Measurements from ENCODE around the gene C22orf39. TPM values are rescaled to one million over a fixed set of nuclear protein-coding genes. Genes with fewer than 3 reads are reported as not detected.
"Not testable (repeated sequence)": the region's sequence is repeated elsewhere in the genome, so short reads cannot be mapped to it uniquely, and the experiment has no call there.

Gene C22orf39
- total RNA-seq, 1 experiment from 2014 or later, result 19.3 TPM

- Histone ChIP-seq H3K14ac (ENCODE audit: insufficient read depth, low read length) (no peak overlapping the region), H2AK5ac (ENCODE audit: insufficient read length, low read length) (no peak overlapping the region), H3K9ac (ENCODE audit: extremely low read depth, insufficient read length, low read length) (no peak overlapping the region), H3K23me2 (ENCODE audit: insufficient read length, low read depth, low read length, poor library complexity, severe bottlenecking) (no peaks in the 10 kb centered on the region), H3K4ac (ENCODE audit: low read depth, low read length) (no peak overlapping the region), H3K18ac (ENCODE audit: insufficient read length, low read depth, low read length) (no peak overlapping the region), H2BK12ac (ENCODE audit: insufficient read length, low read depth, low read length) (no peak overlapping the region), H4K91ac (ENCODE audit: insufficient read length, low read depth, low read length) (no peak overlapping the region), H4K8ac (replicated peaks; ENCODE audit: insufficient read length, low read depth, low read length) (no peak overlapping the region), H3K27ac (ENCODE audit: insufficient read length, low read depth, low read length) (no peak overlapping the region), H3K79me1 (ENCODE audit: insufficient read depth, low read depth, low read length, poor library complexity, severe bottlenecking) (no peaks in the 10 kb centered on the region), H4K5ac (ENCODE audit: insufficient read length, low read depth, low read length) (no peak overlapping the region), H3T11ph (ENCODE audit: low read length) (no peak overlapping the region), H3K79me2 (ENCODE audit: insufficient read depth, low read length) (no peaks in the 10 kb centered on the region), H2BK120ac (ENCODE audit: low read depth, low read length, poor library complexity, severe bottlenecking) (no peak overlapping the region), H3K9me3 (ENCODE audit: control insufficient read depth, low read depth, low read length) (no peaks in the 10 kb centered on the region), H3K23ac (ENCODE audit: insufficient read length, low read depth, low read length) (no peak overlapping the region), H4K20me1 (ENCODE audit: control insufficient read depth, insufficient read depth, insufficient read length) (no peaks in the 10 kb centered on the region), H3K4me1 (ENCODE audit: insufficient read depth, low read length) (no peaks in the 10 kb centered on the region), H2BK5ac (ENCODE audit: insufficient read length, low read length) (no peak overlapping the region), H2BK20ac (ENCODE audit: low read depth, low read length, poor library complexity, severe bottlenecking) (no peak overlapping the region), H3K27me3 (ENCODE audit: insufficient read depth, low read length) (no peaks in the 10 kb centered on the region), H2BK15ac (ENCODE audit: low read depth, low read length) (no peak overlapping the region), H2AFZ (ENCODE audit: low read length) (no peak overlapping the region), H3K4me2 (ENCODE audit: insufficient read depth, insufficient read length, low read length) (no peak overlapping the region), H3K56ac (ENCODE audit: insufficient read length, low read depth, low read length) (no peak overlapping the region)
- TF ChIP-seq CTCF (conservative IDR thresholded peaks at IDR 0.05), result no peak
- H3K36me3 Mint-ChIP-seq (ENCODE audit: insufficient read depth in 1 of 3, low read depth in 3 of 3), result peaks cover 10 to 18% (median 14%) of the 10 kb centered on the region in 3 experiments; a peak in 6 of 7 replicates
- DNase-seq, result no peak
- no peak overlapping the region for H3K4me3 Mint-ChIP-seq
- H3K9me3 Mint-ChIP-seq, result no peaks in the 10 kb centered on the region
- no peaks in the 10 kb centered on the region for H3K27me3 Mint-ChIP-seq (ENCODE audit: low read depth)
- WGBS (ENCODE audit: extremely low coverage, insufficient read length, low lambda C conversion rate), result no CpG with 5 or more reads among the region's 7 CpGs
- H3K27ac Mint-ChIP-seq, result no peak overlapping the region
- H3K4me1 Mint-ChIP-seq, result peaks cover 0 to 3% of the 10 kb centered on the region in 2 experiments; a peak in 1 of 4 replicates
Observed at GRCh38 chr22:19438298-19438697, 9.2 kb downstream of the C22orf39 start.

GRCh38 chr22:19436444-19437161, 10.9 kb downstream of the C22orf39 start:
- H3K27me3 ChIP-seq (ENCODE audit: insufficient read depth, low read length); H3K56ac ChIP-seq (ENCODE audit: insufficient read length, low read depth, low read length); H4K8ac ChIP-seq (replicated peaks; ENCODE audit: insufficient read length, low read depth, low read length); H3K4ac ChIP-seq (ENCODE audit: low read depth, low read length); H3K23ac ChIP-seq (ENCODE audit: insufficient read length, low read depth, low read length); H3K27ac ChIP-seq (ENCODE audit: insufficient read length, low read depth, low read length); H4K20me1 ChIP-seq (ENCODE audit: control insufficient read depth, insufficient read depth, insufficient read length); H3K9me3 Mint-ChIP-seq; H3K27me3 Mint-ChIP-seq (ENCODE audit: low read depth); H3K79me1 ChIP-seq (ENCODE audit: insufficient read depth, low read depth, low read length, poor library complexity, severe bottlenecking); H3K14ac ChIP-seq (ENCODE audit: insufficient read depth, low read length); H3K4me2 ChIP-seq (ENCODE audit: insufficient read depth, insufficient read length, low read length); H3K4me3 Mint-ChIP-seq; H2BK20ac ChIP-seq (ENCODE audit: low read depth, low read length, poor library complexity, severe bottlenecking); H3K4me1 ChIP-seq (ENCODE audit: insufficient read depth, low read length); H3K4me1 Mint-ChIP-seq; H3K9ac ChIP-seq (ENCODE audit: extremely low read depth, insufficient read length, low read length); H3K79me2 ChIP-seq (ENCODE audit: insufficient read depth, low read length); H2BK15ac ChIP-seq (ENCODE audit: low read depth, low read length); H4K5ac ChIP-seq (ENCODE audit: insufficient read length, low read depth, low read length); H3K23me2 ChIP-seq (ENCODE audit: insufficient read length, low read depth, low read length, poor library complexity, severe bottlenecking); H3K18ac ChIP-seq (ENCODE audit: insufficient read length, low read depth, low read length); H2AFZ ChIP-seq (ENCODE audit: low read length); H4K91ac ChIP-seq (ENCODE audit: insufficient read length, low read depth, low read length); DNase-seq; H2BK120ac ChIP-seq (ENCODE audit: low read depth, low read length, poor library complexity, severe bottlenecking); H3T11ph ChIP-seq (ENCODE audit: low read length); H2BK5ac ChIP-seq (ENCODE audit: insufficient read length, low read length); H2BK12ac ChIP-seq (ENCODE audit: insufficient read length, low read depth, low read length); H2AK5ac ChIP-seq (ENCODE audit: insufficient read length, low read length); H3K9me3 ChIP-seq (ENCODE audit: control insufficient read depth, low read depth, low read length): not testable (repeated sequence)
- no CpG with 5 or more reads among the region's 9 CpGs for WGBS (ENCODE audit: extremely low coverage, insufficient read length, low lambda C conversion rate)
- peaks cover 5 to 18% (median 9%) of the 10 kb centered on the region in 3 experiments; a peak in 6 of 7 replicates for H3K36me3 Mint-ChIP-seq (ENCODE audit: insufficient read depth in 1 of 3, low read depth in 3 of 3)
- H3K27ac Mint-ChIP-seq, result peak overlapping the region in 2 of 3 experiments; percentile 18 to 84; a peak in 1 of 7 replicates

Data from H9 (cell line).